Erythroblast (primary cell): ENCODE results near the gene VAC14.

Experiments used
- GATA1 ChIP-seq: IDR thresholded peaks from 2 replicates; pipeline ENCODE4 v1.6.1; 2011; ENCODE audit warnings: low read depth, mild to moderate bottlenecking, control low read depth, low read length, moderate library complexity
- POLR2A ChIP-seq: IDR thresholded peaks from 2 replicates; pipeline ENCODE4 v1.6.1; 2011; ENCODE audit warnings: mild to moderate bottlenecking, low read length

- TF ChIP-seq POLR2A: no peak
- no peak for TF ChIP-seq GATA1
These were observed 7.0 kb downstream of the VAC14 start for GRCh38 chr16:70793851-70794502.
